Activated naive CD8-positive, alpha-beta T cell treated with anti-CD3 and anti-CD28 coated beads, Interleukin-2, amount 50 U/mL, for 16 hours (primary cell): ENCODE results near the gene SNAP29.
"Not testable (repeated sequence)": the region's sequence is repeated elsewhere in the genome, so short reads cannot be mapped to it uniquely, and the experiment has no call there.

Experiments
- DNase-seq: peaks from one replicate; pipeline ENCODE4 v3.0.0-alpha.2; 2020; ENCODE audit warnings: low read depth, low spot score

SNAP29 gene

GRCh38 chr22:20834725-20835124, 24.1 kb upstream of the SNAP29 start:
- DNase-seq = no peak

GRCh38 chr22:20836987-20837823, 21.6 kb upstream of the SNAP29 start:
- DNase-seq = no peak

GRCh38 chr22:20839354-20839753, 19.5 kb upstream of the SNAP29 start:
- DNase-seq = not testable (repeated sequence)

GRCh38 chr22:20839837-20840645, 18.8 kb upstream of the SNAP29 start:
- no peak for DNase-seq

- DNase-seq = no peak
These were observed 18.0 kb upstream of the SNAP29 start for GRCh38 chr22:20840646-20841371.

- DNase-seq = no peak
These were observed 15.3 kb upstream of the SNAP29 start for GRCh38 chr22:20843501-20843900.

- no peak for DNase-seq
These were observed 14.5 kb upstream of the SNAP29 start for GRCh38 chr22:20844055-20845037.

GRCh38 chr22:20847318-20847822, 11.4 kb upstream of the SNAP29 start:
- no peak for DNase-seq

- no peak for DNase-seq
These were observed 6.7 kb upstream of the SNAP29 start for GRCh38 chr22:20852076-20852475.

GRCh38 chr22:20852503-20852902, 6.3 kb upstream of the SNAP29 start:
- no peak for DNase-seq

GRCh38 chr22:20853236-20853660, 5.6 kb upstream of the SNAP29 start:
- no peak for DNase-seq

- DNase-seq = no peak
These were observed 1.6 kb upstream of the SNAP29 start for GRCh38 chr22:20857247-20857643.

- DNase-seq = peak; percentile 64
These were observed 781 bp upstream of the SNAP29 start for GRCh38 chr22:20857838-20858614.

GRCh38 chr22:20859615-20860014, 808 bp downstream of the SNAP29 start:
- DNase-seq = no peak

GRCh38 chr22:20862540-20862939, 3.7 kb downstream of the SNAP29 start:
- DNase-seq = no peak

- no peak for DNase-seq
These were observed 4.6 kb downstream of the SNAP29 start for GRCh38 chr22:20863366-20863765.

- DNase-seq = no peak
These were observed 5.5 kb downstream of the SNAP29 start for GRCh38 chr22:20864186-20864908.

- DNase-seq = no peak
These were observed 6.5 kb downstream of the SNAP29 start for GRCh38 chr22:20865331-20865730.

- no peak for DNase-seq
These were observed 7.2 kb downstream of the SNAP29 start for GRCh38 chr22:20865875-20866445.
